Measurements from ENCODE around the gene IQCM.
"Not testable (repeated sequence)": the region's sequence is repeated elsewhere in the genome, so short reads cannot be mapped to it uniquely, and the experiment has no call there.

IQCM gene

GRCh38 chr4:149468669-149469068, 347.0 kb downstream of the IQCM start:
- H3K27me3 Mint-ChIP-seq (ENCODE audit: low read depth); H3K36me3 Mint-ChIP-seq (ENCODE audit: low read depth); H3K4me1 Mint-ChIP-seq (ENCODE audit: low read depth); H3K4me3 Mint-ChIP-seq; H3K27ac Mint-ChIP-seq: not testable (repeated sequence)
- peaks cover 11% of the 10 kb centered on the region for H3K9me3 Mint-ChIP-seq

- Mint-ChIP-seq H3K27ac (no peak overlapping the region), H3K27me3 (ENCODE audit: low read depth) (no peaks in the 10 kb centered on the region), H3K4me3 (no peak overlapping the region), H3K4me1 (ENCODE audit: low read depth) (no peaks in the 10 kb centered on the region), H3K9me3 (peaks cover 8% of the 10 kb centered on the region), H3K36me3 (ENCODE audit: low read depth) (no peaks in the 10 kb centered on the region)
Observed at GRCh38 chr4:149466446-149466845, 349.2 kb downstream of the IQCM start.

- Mint-ChIP-seq H3K4me3 (no peak overlapping the region), H3K27ac (no peak overlapping the region), H3K9me3 (peaks cover 8% of the 10 kb centered on the region), H3K27me3 (ENCODE audit: low read depth) (no peaks in the 10 kb centered on the region), H3K4me1 (ENCODE audit: low read depth) (no peaks in the 10 kb centered on the region), H3K36me3 (ENCODE audit: low read depth) (no peaks in the 10 kb centered on the region)
Observed at GRCh38 chr4:149465955-149466354, 349.7 kb downstream of the IQCM start.

GRCh38 chr4:149443537-149443936, 372.1 kb downstream of the IQCM start:
- H3K36me3 Mint-ChIP-seq (ENCODE audit: low read depth), result no peaks in the 10 kb centered on the region
- no peaks in the 10 kb centered on the region for H3K4me1 Mint-ChIP-seq (ENCODE audit: low read depth)
- no peaks in the 10 kb centered on the region for H3K9me3 Mint-ChIP-seq
- H3K4me3 Mint-ChIP-seq, result no peak overlapping the region
- no peak overlapping the region for H3K27ac Mint-ChIP-seq
- H3K27me3 Mint-ChIP-seq (ENCODE audit: low read depth), result no peaks in the 10 kb centered on the region

- H3K4me1 Mint-ChIP-seq (ENCODE audit: low read depth), result no peaks in the 10 kb centered on the region
- no peak overlapping the region for H3K27ac Mint-ChIP-seq
- no peak overlapping the region for H3K4me3 Mint-ChIP-seq
- no peaks in the 10 kb centered on the region for H3K27me3 Mint-ChIP-seq (ENCODE audit: low read depth)
- no peaks in the 10 kb centered on the region for H3K36me3 Mint-ChIP-seq (ENCODE audit: low read depth)
- H3K9me3 Mint-ChIP-seq, result no peaks in the 10 kb centered on the region
Observed at GRCh38 chr4:149441338-149441737, 374.3 kb downstream of the IQCM start.

- H3K9me3 Mint-ChIP-seq, result no peaks in the 10 kb centered on the region
- no peak overlapping the region for H3K27ac Mint-ChIP-seq
- H3K36me3 Mint-ChIP-seq (ENCODE audit: low read depth), result no peaks in the 10 kb centered on the region
- H3K4me3 Mint-ChIP-seq, result no peak overlapping the region
- no peaks in the 10 kb centered on the region for H3K4me1 Mint-ChIP-seq (ENCODE audit: low read depth)
- H3K27me3 Mint-ChIP-seq (ENCODE audit: low read depth), result no peaks in the 10 kb centered on the region
Observed at GRCh38 chr4:149426461-149426860, 389.2 kb downstream of the IQCM start.

GRCh38 chr4:149409555-149409962, 406.1 kb downstream of the IQCM start:
- no peaks in the 10 kb centered on the region for H3K27me3 Mint-ChIP-seq (ENCODE audit: low read depth)
- no peaks in the 10 kb centered on the region for H3K36me3 Mint-ChIP-seq (ENCODE audit: low read depth)

GRCh38 chr4:149409146-149409545, 406.5 kb downstream of the IQCM start:
- Mint-ChIP-seq H3K27ac (no peak overlapping the region), H3K36me3 (ENCODE audit: low read depth) (no peaks in the 10 kb centered on the region), H3K9me3 (peaks cover 4% of the 10 kb centered on the region), H3K4me1 (ENCODE audit: low read depth) (no peaks in the 10 kb centered on the region), H3K27me3 (ENCODE audit: low read depth) (no peaks in the 10 kb centered on the region), H3K4me3 (no peak overlapping the region)

More at GRCh38 chr4:149409555-149409962, 406.1 kb downstream of the IQCM start:
- Mint-ChIP-seq H3K4me1 (ENCODE audit: low read depth) (no peaks in the 10 kb centered on the region), H3K9me3 (peaks cover 4% of the 10 kb centered on the region), H3K27ac (no peak overlapping the region), H3K4me3 (no peak overlapping the region)

- H3K9me3 Mint-ChIP-seq, result peaks cover 4% of the 10 kb centered on the region
- no peaks in the 10 kb centered on the region for H3K36me3 Mint-ChIP-seq (ENCODE audit: low read depth)
- H3K27me3 Mint-ChIP-seq (ENCODE audit: low read depth), result no peaks in the 10 kb centered on the region
Observed at GRCh38 chr4:149404143-149404542, 411.5 kb downstream of the IQCM start.

GRCh38 chr4:149403081-149403480, 412.6 kb downstream of the IQCM start:
- Mint-ChIP-seq H3K27ac (no peak overlapping the region), H3K9me3 (peaks cover 4% of the 10 kb centered on the region), H3K4me3 (no peak overlapping the region), H3K36me3 (ENCODE audit: low read depth) (no peaks in the 10 kb centered on the region), H3K27me3 (ENCODE audit: low read depth) (no peaks in the 10 kb centered on the region), H3K4me1 (ENCODE audit: low read depth) (no peaks in the 10 kb centered on the region)

More at GRCh38 chr4:149404143-149404542, 411.5 kb downstream of the IQCM start:
- H3K4me1 Mint-ChIP-seq (ENCODE audit: low read depth), result no peaks in the 10 kb centered on the region
- H3K4me3 Mint-ChIP-seq, result no peak overlapping the region
- no peak overlapping the region for H3K27ac Mint-ChIP-seq

GRCh38 chr4:149398993-149399392, 416.6 kb downstream of the IQCM start:
- Mint-ChIP-seq H3K4me3 (no peak overlapping the region), H3K27ac (no peak overlapping the region), H3K36me3 (ENCODE audit: low read depth) (no peaks in the 10 kb centered on the region), H3K27me3 (ENCODE audit: low read depth) (no peaks in the 10 kb centered on the region), H3K4me1 (ENCODE audit: low read depth) (no peaks in the 10 kb centered on the region), H3K9me3 (no peaks in the 10 kb centered on the region)

- Mint-ChIP-seq H3K27me3 (ENCODE audit: low read depth) (no peaks in the 10 kb centered on the region), H3K27ac (no peak overlapping the region), H3K9me3 (no peaks in the 10 kb centered on the region), H3K36me3 (ENCODE audit: low read depth) (no peaks in the 10 kb centered on the region), H3K4me1 (ENCODE audit: low read depth) (no peaks in the 10 kb centered on the region), H3K4me3 (no peak overlapping the region)
Observed at GRCh38 chr4:149370785-149371420, 444.7 kb downstream of the IQCM start.

- H3K27ac Mint-ChIP-seq, result no peak overlapping the region
- H3K4me3 Mint-ChIP-seq, result no peak overlapping the region
- no peaks in the 10 kb centered on the region for H3K27me3 Mint-ChIP-seq (ENCODE audit: low read depth)
- H3K36me3 Mint-ChIP-seq (ENCODE audit: low read depth), result no peaks in the 10 kb centered on the region
- H3K4me1 Mint-ChIP-seq (ENCODE audit: low read depth), result no peaks in the 10 kb centered on the region
- no peaks in the 10 kb centered on the region for H3K9me3 Mint-ChIP-seq
Observed at GRCh38 chr4:149370002-149370401, 445.6 kb downstream of the IQCM start.

GRCh38 chr4:149353241-149353640, 462.4 kb downstream of the IQCM start:
- peaks cover 9% of the 10 kb centered on the region for H3K9me3 Mint-ChIP-seq
- no peaks in the 10 kb centered on the region for H3K4me1 Mint-ChIP-seq (ENCODE audit: low read depth)
- H3K27ac Mint-ChIP-seq, result no peak overlapping the region
- no peaks in the 10 kb centered on the region for H3K27me3 Mint-ChIP-seq (ENCODE audit: low read depth)
- H3K36me3 Mint-ChIP-seq (ENCODE audit: low read depth), result no peaks in the 10 kb centered on the region
- H3K4me3 Mint-ChIP-seq, result no peak overlapping the region

- Mint-ChIP-seq H3K27me3 (ENCODE audit: low read depth) (no peaks in the 10 kb centered on the region), H3K4me1 (ENCODE audit: low read depth) (no peaks in the 10 kb centered on the region), H3K27ac (no peak overlapping the region), H3K4me3 (no peak overlapping the region), H3K36me3 (ENCODE audit: low read depth) (no peaks in the 10 kb centered on the region), H3K9me3 (peaks cover 9% of the 10 kb centered on the region)
Observed at GRCh38 chr4:149349541-149349940, 466.1 kb downstream of the IQCM start.

GRCh38 chr4:149347139-149347538, 468.5 kb downstream of the IQCM start:
- Mint-ChIP-seq H3K4me3 (no peak overlapping the region), H3K36me3 (ENCODE audit: low read depth) (no peaks in the 10 kb centered on the region), H3K27ac (no peak overlapping the region), H3K27me3 (ENCODE audit: low read depth) (no peaks in the 10 kb centered on the region), H3K4me1 (ENCODE audit: low read depth) (no peaks in the 10 kb centered on the region), H3K9me3 (peaks cover under 1% of the 10 kb centered on the region)
